GM12892 (cell line): ENCODE measurements around the gene AUNIP.

Experiments
- POLR2A ChIP-seq: IDR thresholded peaks from 2 replicates; pipeline ENCODE4 v1.6.1; 2011; ENCODE audit warnings: low read depth, low read length, control low read depth
- POLR2AphosphoS5 ChIP-seq: IDR thresholded peaks from 2 replicates; pipeline ENCODE4 v1.6.1; 2011; ENCODE audit warnings: low read depth, low read length, control low read depth

GRCh38 chr1:25826571-25826970, 32.7 kb downstream of the AUNIP start:
- TF ChIP-seq POLR2AphosphoS5 (no peak), POLR2A (no peak)
